NCI-H524 (cell line): ENCODE results near the gene JMJD6.
"Not testable (repeated sequence)": the region's sequence is repeated elsewhere in the genome, so short reads cannot be mapped to it uniquely, and the experiment has no call there.

Source experiments
- DNase-seq, 2 experiments: peaks; one replicate each; lab custom pipeline; 2025; lab: John Stamatoyannopoulos, UW

Gene JMJD6

GRCh38 chr17:76716146-76716838 lies 10.1 kb downstream of the JMJD6 start:
- peak in 1 of 2 experiments; percentile 52 for DNase-seq

- no peak for DNase-seq
Observed at GRCh38 chr17:76715496-76715830, 10.9 kb downstream of the JMJD6 start.

GRCh38 chr17:76714822-76715495 lies 11.4 kb downstream of the JMJD6 start:
- DNase-seq: peak in 1 of 2 experiments; percentile 70

GRCh38 chr17:76714336-76714735 lies 12.1 kb downstream of the JMJD6 start:
- DNase-seq: no peak

- no peak for DNase-seq
Observed at GRCh38 chr17:76713765-76714164, 12.6 kb downstream of the JMJD6 start.

- DNase-seq: not testable (repeated sequence)
Observed at GRCh38 chr17:76712321-76712720, 14.1 kb downstream of the JMJD6 start.

GRCh38 chr17:76710863-76711611 lies 15.4 kb downstream of the JMJD6 start, which contains the start of gene MXRA7:
Gene MXRA7 (minus strand): TSS chr17:76710965. CDS start chr17:76710946, 19 bp downstream.
- peak; percentile 93 for DNase-seq

- DNase-seq: peak in 1 of 2 experiments; percentile 47
Observed at GRCh38 chr17:76709951-76710862, 16.2 kb downstream of the JMJD6 start.

- peak; percentile 71 to 87 for DNase-seq
Observed at GRCh38 chr17:76709077-76709950, 17.1 kb downstream of the JMJD6 start.

GRCh38 chr17:76707985-76708807 lies 18.2 kb downstream of the JMJD6 start:
- peak; percentile 97 to 98 for DNase-seq

- DNase-seq: no peak
Observed at GRCh38 chr17:76706817-76707216, 19.6 kb downstream of the JMJD6 start.

- no peak for DNase-seq
Observed at GRCh38 chr17:76704805-76705204, 21.6 kb downstream of the JMJD6 start.

- DNase-seq: no peak
Observed at GRCh38 chr17:76702941-76703637, 23.3 kb downstream of the JMJD6 start.

- no peak for DNase-seq
Observed at GRCh38 chr17:76702076-76702475, 24.3 kb downstream of the JMJD6 start.

- DNase-seq: no peak
Observed at GRCh38 chr17:76701471-76701967, 24.9 kb downstream of the JMJD6 start.

- DNase-seq: peak in 1 of 2 experiments; percentile 38
Observed at GRCh38 chr17:76700617-76701470, 25.6 kb downstream of the JMJD6 start.

GRCh38 chr17:76700270-76700616 lies 26.2 kb downstream of the JMJD6 start:
- DNase-seq: no peak

GRCh38 chr17:76698466-76698977 lies 27.9 kb downstream of the JMJD6 start:
- DNase-seq: not testable (repeated sequence)
